ENCODE results near the gene DMBT1.
A peak's percentile ranks its signal among the peaks of the same experiment; 100 is the strongest.

DMBT1 gene

DNA sequence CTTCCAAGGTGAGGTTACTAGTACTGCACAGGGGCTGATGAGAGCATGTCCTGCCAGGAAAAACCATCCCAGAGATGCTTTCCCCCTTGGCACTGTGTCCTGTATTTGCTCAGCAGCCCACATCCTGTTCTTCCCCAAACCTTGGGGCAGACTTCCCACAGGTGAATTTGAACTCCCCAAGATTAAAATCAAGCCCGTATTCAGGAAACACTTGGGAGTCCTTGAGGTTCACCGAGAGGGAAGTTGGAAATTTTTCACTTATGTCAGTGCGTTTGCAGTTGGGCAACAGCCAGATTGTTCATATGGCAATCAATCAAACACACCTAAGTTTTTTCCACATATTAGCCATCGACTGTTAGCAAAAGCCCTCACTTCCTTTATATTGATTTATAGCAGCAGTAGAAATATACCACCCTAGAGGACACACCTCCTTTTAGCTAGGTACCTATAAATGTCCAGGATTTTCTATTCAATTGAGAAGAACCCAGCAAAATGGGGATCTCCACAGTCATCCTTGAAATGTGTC lies at the start of gene DMBT1:
Gene DMBT1 (plus strand): TSS at position 476 of the 526 bp plus-strand sequence. CDS start 17 bp downstream, at position 493.
- no peak within 1 kb of the TSS for H3K4me3 Mint-ChIP-seq
- H3K4me1 Mint-ChIP-seq = peaks cover 20% of the 10 kb centered on the region
- ATAC-seq (no peak), DNase-seq (no peak)
- H3K27me3 Mint-ChIP-seq = peaks cover 17% of the 10 kb centered on the region
- no peaks in the 10 kb centered on the region for H3K9me3 Mint-ChIP-seq
- no peaks in the 10 kb centered on the region for H3K36me3 Mint-ChIP-seq (ENCODE audit: low read depth)
- no peak within 1 kb of the TSS for H3K27ac Mint-ChIP-seq

DNA sequence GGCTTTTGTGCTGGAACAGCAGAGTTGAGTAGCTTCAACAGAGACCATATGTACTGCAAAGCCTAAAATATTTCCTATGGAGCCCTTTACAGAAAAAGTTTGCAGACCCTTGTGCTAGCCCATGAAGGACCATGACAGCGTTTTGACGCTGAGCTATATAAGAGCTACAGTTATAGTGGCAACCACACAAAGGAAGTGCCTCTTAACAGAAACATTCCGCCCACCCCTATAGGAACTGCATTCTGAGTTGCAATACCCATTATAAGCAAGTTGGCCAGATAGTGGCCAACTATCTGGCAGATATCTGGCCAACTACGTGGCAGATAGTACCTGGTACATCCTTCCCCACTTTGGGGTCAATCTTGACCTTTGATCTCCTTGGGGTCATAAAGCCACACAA lies 47.5 kb upstream of the DMBT1 start:
- no peak overlapping the region for H3K4me3 Mint-ChIP-seq

DNA sequence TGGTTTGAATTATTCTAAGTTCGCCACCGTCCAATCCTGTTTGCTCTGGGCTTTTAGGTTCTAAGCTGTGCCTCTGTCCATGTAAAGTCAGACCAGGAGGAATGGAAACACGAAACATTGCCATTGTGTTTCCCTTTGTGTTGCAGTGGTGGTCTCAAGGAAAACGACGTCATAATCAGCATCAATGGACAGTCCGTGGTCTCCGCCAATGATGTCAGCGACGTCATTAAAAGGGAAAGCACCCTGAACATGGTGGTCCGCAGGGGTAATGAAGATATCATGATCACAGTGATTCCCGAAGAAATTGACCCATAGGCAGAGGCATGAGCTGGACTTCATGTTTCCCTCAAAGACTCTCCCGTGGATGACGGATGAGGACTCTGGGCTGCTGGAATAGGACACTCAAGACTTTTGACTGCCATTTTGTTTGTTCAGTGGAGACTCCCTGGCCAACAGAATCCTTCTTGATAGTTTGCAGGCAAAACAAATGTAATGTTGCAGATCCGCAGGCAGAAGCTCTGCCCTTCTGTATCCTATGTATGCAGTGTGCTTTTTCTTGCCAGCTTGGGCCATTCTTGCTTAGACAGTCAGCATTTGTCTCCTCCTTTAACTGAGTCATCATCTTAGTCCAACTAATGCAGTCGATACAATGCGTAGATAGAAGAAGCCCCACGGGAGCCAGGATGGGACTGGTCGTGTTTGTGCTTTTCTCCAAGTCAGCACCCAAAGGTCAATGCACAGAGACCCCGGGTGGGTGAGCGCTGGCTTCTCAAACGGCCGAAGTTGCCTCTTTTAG lies 46.3 kb upstream of the DMBT1 start:
- H3K27me3 Mint-ChIP-seq = peaks cover 7% of the 10 kb centered on the region
- DNase-seq = no peak
- no peak overlapping the region for H3K4me3 Mint-ChIP-seq
- H3K9me3 Mint-ChIP-seq = no peaks in the 10 kb centered on the region
- H3K27ac Mint-ChIP-seq = no peak overlapping the region
- no peaks in the 10 kb centered on the region for H3K36me3 Mint-ChIP-seq (ENCODE audit: low read depth)
- H3K4me1 Mint-ChIP-seq = peaks cover 26% of the 10 kb centered on the region
- no peak for ATAC-seq

More for the DNA sequence above, 47.5 kb upstream of the DMBT1 start:
- Mint-ChIP-seq H3K27me3 (peaks cover 4% of the 10 kb centered on the region), H3K36me3 (ENCODE audit: low read depth) (no peaks in the 10 kb centered on the region), H3K9me3 (no peaks in the 10 kb centered on the region), H3K27ac (no peak overlapping the region), H3K4me1 (peaks cover 26% of the 10 kb centered on the region)
- DNase-seq = no peak
- ATAC-seq = no peak

DNA sequence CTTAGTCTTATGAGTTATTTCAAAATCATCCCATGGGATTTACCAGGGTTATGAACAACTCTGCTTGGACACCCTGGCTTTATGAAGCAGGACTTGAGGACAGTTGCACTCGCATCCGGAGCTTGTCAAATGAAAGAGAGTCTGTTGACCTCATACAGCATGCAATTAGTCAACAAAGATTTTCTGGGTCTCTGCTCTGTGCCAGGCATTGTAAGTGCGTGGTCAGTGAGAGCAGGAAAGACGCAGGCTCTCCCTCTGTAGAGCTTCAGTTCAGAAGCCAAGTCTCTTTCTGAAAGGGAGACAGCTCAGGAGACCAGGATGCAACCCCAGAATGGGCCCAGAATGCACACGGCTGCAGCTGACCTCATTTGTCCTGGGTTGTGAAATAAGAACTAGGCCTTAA lies 45.5 kb upstream of the DMBT1 start:
- Mint-ChIP-seq H3K36me3 (ENCODE audit: low read depth) (no peaks in the 10 kb centered on the region), H3K9me3 (no peaks in the 10 kb centered on the region), H3K27ac (no peak overlapping the region), H3K4me1 (peaks cover 26% of the 10 kb centered on the region), H3K4me3 (no peak overlapping the region), H3K27me3 (peaks cover 7% of the 10 kb centered on the region)
- ATAC-seq = no peak
- no peak for DNase-seq

DNA sequence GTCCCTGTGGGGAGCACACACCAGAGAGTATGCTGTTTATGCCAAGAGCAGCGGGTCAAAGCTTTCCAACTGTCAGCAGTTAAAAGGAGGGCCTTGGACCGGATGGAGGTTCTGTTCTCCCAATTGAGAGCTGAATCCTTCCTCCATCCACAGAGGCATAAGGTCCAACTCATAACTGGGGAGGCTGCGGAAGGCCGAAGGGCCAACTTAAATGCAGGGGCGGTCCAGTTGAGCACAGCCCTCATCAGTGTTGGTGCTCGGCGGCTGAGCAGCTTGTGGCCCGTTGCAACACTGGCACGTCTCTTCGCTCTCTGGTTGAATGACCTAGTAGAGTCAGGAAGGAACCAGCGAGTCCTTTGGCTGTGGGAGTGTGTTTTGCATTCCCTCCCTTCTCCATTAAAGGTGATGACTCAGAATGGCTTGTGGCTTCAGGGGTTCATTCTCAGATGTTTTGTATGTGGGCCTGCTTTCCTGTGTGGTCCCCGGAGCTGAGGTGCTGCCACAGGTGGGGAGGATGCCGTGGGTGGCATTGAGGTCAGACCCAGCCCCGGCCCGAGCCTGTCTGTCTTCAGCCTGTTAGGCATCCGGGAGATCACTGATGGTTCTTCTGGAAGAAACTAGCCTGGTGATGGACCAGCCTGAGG lies 44.8 kb upstream of the DMBT1 start:
- no peaks in the 10 kb centered on the region for H3K9me3 Mint-ChIP-seq
- peak overlapping the region; percentile 37 for H3K27ac Mint-ChIP-seq
- H3K4me3 Mint-ChIP-seq = peak overlapping the region; percentile 9
- peaks cover 28% of the 10 kb centered on the region for H3K4me1 Mint-ChIP-seq
- peaks cover 7% of the 10 kb centered on the region for H3K27me3 Mint-ChIP-seq
- DNase-seq (peak; percentile 69), ATAC-seq (peak; percentile 83)
- H3K36me3 Mint-ChIP-seq (ENCODE audit: low read depth) = no peaks in the 10 kb centered on the region

DNA sequence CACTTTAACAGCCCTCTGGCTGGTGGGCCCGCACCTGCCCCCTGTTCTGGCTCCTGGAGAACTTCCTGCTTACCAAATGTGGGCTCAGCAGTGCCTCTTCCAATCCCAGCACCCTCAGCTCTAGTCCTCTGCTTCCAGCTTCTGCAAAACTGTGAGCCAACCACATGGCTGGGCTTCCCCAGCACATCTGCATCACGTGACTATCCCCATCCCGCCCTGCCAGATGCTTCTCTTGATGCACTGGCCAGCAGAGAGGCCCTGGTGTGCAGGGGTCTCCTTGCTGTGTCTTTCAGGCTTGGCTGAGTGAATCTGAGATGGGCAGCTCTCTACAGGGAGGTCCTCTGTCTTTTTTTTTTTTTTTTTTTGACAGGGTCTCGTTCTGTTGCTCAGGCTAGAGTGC lies 43.8 kb upstream of the DMBT1 start:
- Mint-ChIP-seq H3K27ac (no peak overlapping the region), H3K4me3 (no peak overlapping the region)

DNA sequence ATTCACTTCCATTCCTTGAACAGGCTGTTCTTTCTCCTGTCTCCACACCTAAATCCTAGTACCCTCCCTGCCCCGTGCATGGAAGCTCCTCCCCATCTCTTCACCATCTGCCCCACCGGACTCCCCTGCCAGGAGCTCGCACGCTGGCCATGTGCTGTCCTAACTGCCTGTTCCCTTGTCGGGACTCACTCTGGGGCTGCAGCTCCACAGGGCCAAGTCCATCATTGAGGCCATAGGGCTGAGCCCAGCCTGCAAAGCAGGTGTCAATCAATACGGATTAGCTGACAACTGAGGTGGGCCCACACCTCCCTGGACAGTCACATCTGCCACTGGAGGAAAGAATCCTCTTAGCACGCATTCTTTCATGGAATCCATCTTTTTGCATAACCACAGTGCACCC lies 41.4 kb upstream of the DMBT1 start:
- Mint-ChIP-seq H3K4me3 (no peak overlapping the region), H3K27ac (no peak overlapping the region), H3K36me3 (ENCODE audit: low read depth) (no peaks in the 10 kb centered on the region), H3K4me1 (peaks cover 24% of the 10 kb centered on the region), H3K9me3 (no peaks in the 10 kb centered on the region), H3K27me3 (peaks cover 9% of the 10 kb centered on the region)
- no peak for ATAC-seq
- DNase-seq = no peak

More for the DNA sequence above, 43.8 kb upstream of the DMBT1 start:
- H3K36me3 Mint-ChIP-seq (ENCODE audit: low read depth) = no peaks in the 10 kb centered on the region
- H3K4me1 Mint-ChIP-seq = peaks cover 30% of the 10 kb centered on the region
- DNase-seq (no peak), ATAC-seq (no peak)
- H3K27me3 Mint-ChIP-seq = peaks cover 7% of the 10 kb centered on the region
- no peaks in the 10 kb centered on the region for H3K9me3 Mint-ChIP-seq

DNA sequence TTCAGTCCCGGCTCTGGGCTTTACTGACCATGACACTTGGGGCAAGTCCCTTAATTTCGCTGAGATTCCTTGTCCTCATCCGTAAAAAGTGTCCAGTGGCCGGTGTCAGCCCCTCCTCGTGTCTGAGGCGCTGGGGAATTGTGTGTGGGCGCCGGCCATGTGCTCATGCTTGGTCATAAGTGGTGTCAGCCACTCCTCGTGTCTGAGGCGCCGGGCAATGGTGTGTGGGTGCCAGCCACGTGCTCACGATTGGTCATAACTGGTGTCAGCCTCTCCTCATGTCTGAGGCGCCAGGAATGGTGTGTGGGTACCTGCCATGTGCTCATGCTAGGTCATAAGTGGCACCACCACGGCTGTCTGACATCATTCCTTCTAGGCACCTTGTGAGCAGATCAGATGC lies 40.7 kb upstream of the DMBT1 start:
- ATAC-seq (no peak), DNase-seq (no peak)
- Mint-ChIP-seq H3K27me3 (peaks cover 8% of the 10 kb centered on the region), H3K4me1 (peaks cover 24% of the 10 kb centered on the region), H3K4me3 (no peak overlapping the region), H3K36me3 (ENCODE audit: low read depth) (no peaks in the 10 kb centered on the region), H3K27ac (no peak overlapping the region), H3K9me3 (no peaks in the 10 kb centered on the region)

DNA sequence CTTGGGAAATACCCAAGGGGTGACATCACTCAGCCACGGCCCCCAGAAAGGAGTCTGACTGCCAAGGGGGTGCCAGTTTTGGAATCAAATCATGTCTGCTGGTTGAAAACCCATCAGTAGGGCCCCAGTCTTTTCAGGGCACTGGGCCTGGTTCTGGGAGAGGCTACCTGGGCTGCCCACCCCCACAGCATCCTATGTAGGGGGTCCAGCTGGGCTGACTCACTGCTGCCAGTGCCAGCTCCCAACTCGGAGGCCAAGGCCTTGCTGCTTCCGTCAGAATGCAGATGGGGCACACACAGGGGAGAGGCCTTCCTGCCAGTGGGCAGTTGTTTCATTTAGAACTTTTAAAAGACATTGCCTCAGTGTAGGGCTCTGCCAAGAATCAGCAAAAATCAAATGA lies 39.5 kb upstream of the DMBT1 start:
- H3K36me3 Mint-ChIP-seq (ENCODE audit: low read depth) = no peaks in the 10 kb centered on the region
- H3K27me3 Mint-ChIP-seq = peaks cover 8% of the 10 kb centered on the region
- H3K27ac Mint-ChIP-seq = no peak overlapping the region
- ATAC-seq = no peak
- H3K4me1 Mint-ChIP-seq = peaks cover 12% of the 10 kb centered on the region
- no peak overlapping the region for H3K4me3 Mint-ChIP-seq
- DNase-seq = no peak
- no peaks in the 10 kb centered on the region for H3K9me3 Mint-ChIP-seq

DNA sequence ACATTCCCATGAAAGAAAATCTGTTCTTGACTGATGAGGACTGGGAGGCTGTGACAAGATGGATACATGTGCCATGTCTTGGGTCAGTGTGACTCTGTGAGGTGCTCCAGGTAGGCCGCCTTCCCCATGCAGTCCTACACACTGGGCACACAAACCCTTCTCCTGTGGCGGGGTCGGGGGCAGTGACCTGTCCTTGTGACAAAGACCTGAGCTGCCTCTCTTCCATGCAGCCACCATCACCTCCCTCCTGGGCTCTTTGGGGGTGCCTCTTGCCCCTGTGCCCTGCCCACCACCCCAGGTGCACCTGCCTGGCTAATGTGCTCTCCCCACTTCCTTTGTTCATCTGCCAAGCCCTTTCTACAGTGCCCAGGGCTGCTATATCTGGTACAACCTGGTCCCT lies 35.7 kb upstream of the DMBT1 start:
- Mint-ChIP-seq H3K36me3 (ENCODE audit: low read depth) (no peaks in the 10 kb centered on the region), H3K27ac (no peak overlapping the region), H3K27me3 (peaks cover 5% of the 10 kb centered on the region), H3K4me3 (no peak overlapping the region), H3K4me1 (peaks cover 4% of the 10 kb centered on the region), H3K9me3 (no peaks in the 10 kb centered on the region)
- peak; percentile 5 for ATAC-seq
- DNase-seq = no peak

DNA sequence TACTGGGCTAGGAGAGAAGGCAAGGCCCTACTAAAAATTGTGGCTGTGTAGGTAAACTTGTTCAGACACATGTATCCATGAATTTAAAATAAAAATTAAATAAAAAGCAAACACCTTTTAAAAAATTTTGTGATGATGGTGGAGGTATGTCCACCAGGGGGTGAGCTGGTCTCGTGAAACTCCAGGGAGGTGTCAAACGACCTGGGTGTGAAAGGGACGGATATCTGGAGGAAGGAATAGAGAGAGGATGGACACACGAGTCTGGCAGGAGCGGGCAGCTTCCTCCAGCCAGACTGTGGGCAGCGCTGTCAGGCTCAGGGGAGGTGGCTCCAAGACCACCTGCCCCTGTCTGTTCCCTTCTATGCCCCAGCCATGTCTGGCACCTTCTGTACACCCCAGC lies 34.8 kb upstream of the DMBT1 start:
- Mint-ChIP-seq H3K9me3 (no peaks in the 10 kb centered on the region), H3K4me1 (peaks cover 1% of the 10 kb centered on the region), H3K27ac (no peak overlapping the region), H3K36me3 (ENCODE audit: low read depth) (no peaks in the 10 kb centered on the region), H3K4me3 (no peak overlapping the region), H3K27me3 (peaks cover 5% of the 10 kb centered on the region)
- no peak for DNase-seq
- no peak for ATAC-seq

DNA sequence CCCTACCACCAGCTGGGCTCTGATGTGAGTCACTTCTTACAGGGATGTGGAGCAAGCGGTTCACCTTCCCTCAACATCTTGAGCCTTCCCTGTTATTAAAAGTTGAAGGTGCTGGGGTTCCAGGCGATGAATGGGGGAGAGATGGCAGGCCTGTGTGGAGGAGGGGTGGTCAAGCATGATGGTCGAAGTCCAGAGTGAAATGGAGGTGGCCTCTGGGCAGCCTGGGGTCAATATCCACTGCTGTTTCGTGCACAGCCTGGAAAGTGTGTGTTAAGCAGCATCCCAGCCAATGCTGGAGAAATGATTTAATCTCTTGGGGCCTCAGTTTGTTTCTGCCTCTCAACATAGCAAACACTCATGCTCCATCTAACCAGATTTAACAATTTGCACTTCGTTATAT lies 33.7 kb upstream of the DMBT1 start:
- Mint-ChIP-seq H3K9me3 (no peaks in the 10 kb centered on the region), H3K36me3 (ENCODE audit: low read depth) (no peaks in the 10 kb centered on the region), H3K27me3 (peaks cover 14% of the 10 kb centered on the region), H3K4me3 (no peak overlapping the region), H3K4me1 (no peaks in the 10 kb centered on the region), H3K27ac (no peak overlapping the region)
- DNase-seq (no peak), ATAC-seq (no peak)

DNA sequence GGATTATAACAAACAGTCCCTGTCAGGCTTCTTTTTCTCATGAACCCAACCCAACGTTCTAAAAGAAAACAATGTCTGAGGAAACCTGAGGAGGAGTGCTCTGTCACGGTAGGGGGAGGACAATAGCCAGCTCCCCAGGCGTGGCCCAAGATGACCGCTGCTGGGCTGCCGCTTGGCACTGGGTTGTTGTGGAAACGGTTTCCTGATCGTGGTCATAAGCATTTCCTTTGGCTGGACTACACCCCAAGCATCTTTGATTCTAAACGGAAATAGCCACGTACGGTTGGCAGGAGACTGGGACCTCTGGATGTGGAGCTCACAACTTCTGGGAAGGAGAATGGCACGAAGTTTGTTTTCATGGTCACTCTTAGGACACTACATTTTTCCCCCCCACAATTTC lies 30.4 kb upstream of the DMBT1 start:
- Mint-ChIP-seq H3K4me1 (no peaks in the 10 kb centered on the region), H3K27me3 (peaks cover 9% of the 10 kb centered on the region), H3K9me3 (no peaks in the 10 kb centered on the region), H3K36me3 (ENCODE audit: low read depth) (no peaks in the 10 kb centered on the region), H3K27ac (no peak overlapping the region), H3K4me3 (no peak overlapping the region)
- ATAC-seq = no peak
- DNase-seq = no peak

DNA sequence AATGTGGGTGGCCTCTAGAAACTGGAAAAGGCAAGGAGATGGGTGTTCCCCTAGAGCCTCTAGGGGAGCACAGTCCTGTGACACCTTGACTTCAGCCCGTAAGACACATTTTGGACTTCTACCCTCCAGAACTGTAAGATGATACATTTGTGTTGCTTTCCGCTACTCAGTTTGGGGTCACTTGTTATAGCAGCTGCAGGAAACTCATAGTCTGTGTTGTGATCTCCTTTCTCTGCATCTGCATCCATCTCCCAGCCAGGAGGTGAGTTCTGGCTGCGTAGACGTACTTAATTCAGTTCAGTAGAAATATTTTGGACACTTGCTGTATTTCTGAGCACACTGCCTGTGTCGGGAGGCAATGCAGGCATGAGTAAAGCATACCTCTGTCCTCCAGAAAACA lies 29.3 kb upstream of the DMBT1 start:
- no peaks in the 10 kb centered on the region for H3K4me1 Mint-ChIP-seq
- no peaks in the 10 kb centered on the region for H3K9me3 Mint-ChIP-seq
- no peak overlapping the region for H3K4me3 Mint-ChIP-seq
- peaks cover 9% of the 10 kb centered on the region for H3K27me3 Mint-ChIP-seq
- H3K36me3 Mint-ChIP-seq (ENCODE audit: low read depth) = no peaks in the 10 kb centered on the region
- DNase-seq = no peak
- no peak for ATAC-seq
- H3K27ac Mint-ChIP-seq = no peak overlapping the region

DNA sequence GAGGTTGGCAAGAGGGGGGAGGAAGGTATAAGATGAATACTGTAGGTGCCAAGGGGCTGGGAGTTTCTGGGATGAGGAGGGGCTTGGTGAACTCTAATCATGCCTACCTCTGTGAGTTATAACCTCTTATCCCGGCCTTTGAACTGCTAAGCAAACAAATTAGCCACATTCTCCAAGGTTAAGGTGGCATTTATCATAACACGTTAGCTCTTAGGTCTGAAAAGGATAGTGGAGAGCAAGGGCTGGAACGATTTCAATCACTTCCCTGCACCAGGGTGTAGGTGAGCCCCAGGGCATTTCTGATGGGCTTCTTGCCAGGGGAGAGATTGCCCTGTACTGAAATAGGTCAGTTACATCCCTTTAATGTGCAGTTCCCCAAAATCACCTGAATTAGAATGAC lies 28.6 kb upstream of the DMBT1 start:
- Mint-ChIP-seq H3K27ac (no peak overlapping the region), H3K27me3 (peaks cover 9% of the 10 kb centered on the region), H3K4me1 (no peaks in the 10 kb centered on the region), H3K36me3 (ENCODE audit: low read depth) (no peaks in the 10 kb centered on the region), H3K9me3 (no peaks in the 10 kb centered on the region), H3K4me3 (no peak overlapping the region)
- DNase-seq = no peak
- ATAC-seq = no peak
